ENCODE results near the gene DOCK2.
"Not testable (repeated sequence)": the region's sequence is repeated elsewhere in the genome, so short reads cannot be mapped to it uniquely, and the experiment has no call there.

DOCK2 gene

GRCh38 chr5:169797577-169797976, 160.5 kb downstream of the DOCK2 start:
- Mint-ChIP-seq H3K27me3 (no peaks in the 10 kb centered on the region), H3K4me1 (peaks cover 24 to 31% of the 10 kb centered on the region in 2 donors), H3K36me3 (peaks cover 53 to 68% of the 10 kb centered on the region in 2 donors), H3K9me3 (no peaks in the 10 kb centered on the region), H3K27ac (no peak overlapping the region), H3K4me3 (no peak overlapping the region)
- DNase-seq (no peak), ATAC-seq (replicated peaks) (no peak)

GRCh38 chr5:169798438-169798837, 161.4 kb downstream of the DOCK2 start:
- ATAC-seq (replicated peaks) (no peak), DNase-seq (no peak)
- peaks cover 26 to 33% of the 10 kb centered on the region in 2 donors for H3K4me1 Mint-ChIP-seq
- H3K4me3 Mint-ChIP-seq = no peak overlapping the region
- H3K9me3 Mint-ChIP-seq = peaks cover 0 to under 1% of the 10 kb centered on the region in 2 donors
- peaks cover 54 to 67% of the 10 kb centered on the region in 2 donors for H3K36me3 Mint-ChIP-seq
- H3K27me3 Mint-ChIP-seq = no peaks in the 10 kb centered on the region
- H3K27ac Mint-ChIP-seq = peak overlapping the region; percentile 56

GRCh38 chr5:169798906-169799660, 162.0 kb downstream of the DOCK2 start:
- H3K9me3 Mint-ChIP-seq = peaks cover 0 to 2% of the 10 kb centered on the region in 2 donors
- no peaks in the 10 kb centered on the region for H3K27me3 Mint-ChIP-seq
- peak overlapping the region; percentile 56 for H3K27ac Mint-ChIP-seq
- peaks cover 54 to 67% of the 10 kb centered on the region in 2 donors for H3K36me3 Mint-ChIP-seq
- H3K4me1 Mint-ChIP-seq = peaks cover 31 to 40% of the 10 kb centered on the region in 2 donors
- no peak overlapping the region for H3K4me3 Mint-ChIP-seq
- no peak for ATAC-seq (replicated peaks)
- DNase-seq = no peak

GRCh38 chr5:169801324-169801777, 164.3 kb downstream of the DOCK2 start:
- ATAC-seq (replicated peaks) (peak; percentile 31 to 32), DNase-seq (no peak)
- H3K9me3 Mint-ChIP-seq = peaks cover 0 to 2% of the 10 kb centered on the region in 2 donors
- peak overlapping the region; percentile 90 for H3K27ac Mint-ChIP-seq
- H3K27me3 Mint-ChIP-seq = no peaks in the 10 kb centered on the region
- H3K4me1 Mint-ChIP-seq = peaks cover 44 to 57% of the 10 kb centered on the region in 2 donors
- peaks cover 56 to 67% of the 10 kb centered on the region in 2 donors for H3K36me3 Mint-ChIP-seq
- no peak overlapping the region for H3K4me3 Mint-ChIP-seq

- Mint-ChIP-seq H3K4me1 (peaks cover 42 to 53% of the 10 kb centered on the region in 2 donors), H3K27ac (peak overlapping the region; percentile 90), H3K4me3 (no peak overlapping the region), H3K27me3 (no peaks in the 10 kb centered on the region), H3K36me3 (peaks cover 51 to 67% of the 10 kb centered on the region in 2 donors), H3K9me3 (peaks cover 0 to 2% of the 10 kb centered on the region in 2 donors)
- no peak for ATAC-seq (replicated peaks)
- no peak for DNase-seq
These were observed 164.7 kb downstream of the DOCK2 start for GRCh38 chr5:169801781-169802180.

- Mint-ChIP-seq H3K4me1 (peaks cover 35 to 48% of the 10 kb centered on the region in 2 donors), H3K27ac (peak overlapping the region; percentile 75), H3K4me3 (no peak overlapping the region), H3K9me3 (peaks cover 0 to 2% of the 10 kb centered on the region in 2 donors), H3K27me3 (no peaks in the 10 kb centered on the region), H3K36me3 (peaks cover 42 to 63% of the 10 kb centered on the region in 2 donors)
- DNase-seq (no peak), ATAC-seq (replicated peaks) (no peak)
These were observed 166.3 kb downstream of the DOCK2 start for GRCh38 chr5:169803077-169803981.

- Mint-ChIP-seq H3K27ac (peak overlapping the region; percentile 99), H3K36me3 (peaks cover 42 to 68% of the 10 kb centered on the region in 2 donors), H3K9me3 (peaks cover 0 to 2% of the 10 kb centered on the region in 2 donors), H3K27me3 (no peaks in the 10 kb centered on the region), H3K4me3 (peak overlapping the region; percentile 68 to 74), H3K4me1 (peaks cover 38 to 58% of the 10 kb centered on the region in 2 donors)
- no peak for ATAC-seq (replicated peaks)
- no peak for DNase-seq
These were observed 167.8 kb downstream of the DOCK2 start for GRCh38 chr5:169804861-169805260.

GRCh38 chr5:169805527-169805934, 168.5 kb downstream of the DOCK2 start:
- Mint-ChIP-seq H3K27ac (peak overlapping the region; percentile 99), H3K4me3 (peak overlapping the region; percentile 35 to 70), H3K4me1 (peaks cover 42 to 63% of the 10 kb centered on the region in 2 donors), H3K9me3 (peaks cover 0 to 2% of the 10 kb centered on the region in 2 donors), H3K27me3 (no peaks in the 10 kb centered on the region), H3K36me3 (peaks cover 39 to 68% of the 10 kb centered on the region in 2 donors)
- ATAC-seq (replicated peaks) = peak; percentile 93 to 94
- DNase-seq = peak; percentile 90

GRCh38 chr5:169805937-169806700, 169.0 kb downstream of the DOCK2 start:
- ATAC-seq (replicated peaks) (peak; percentile 53 to 70), DNase-seq (no peak)
- H3K27me3 Mint-ChIP-seq = no peaks in the 10 kb centered on the region
- H3K9me3 Mint-ChIP-seq = peaks cover 0 to 2% of the 10 kb centered on the region in 2 donors
- H3K27ac Mint-ChIP-seq = peak overlapping the region; percentile 99
- H3K4me1 Mint-ChIP-seq = peaks cover 42 to 67% of the 10 kb centered on the region in 2 donors
- peak overlapping the region; percentile 35 to 70 for H3K4me3 Mint-ChIP-seq
- H3K36me3 Mint-ChIP-seq = peaks cover 42 to 70% of the 10 kb centered on the region in 2 donors

- peaks cover 38 to 57% of the 10 kb centered on the region in 2 donors for H3K4me1 Mint-ChIP-seq
- DNase-seq (no peak), ATAC-seq (replicated peaks) (no peak)
- H3K27ac Mint-ChIP-seq = peak overlapping the region; percentile 76
- no peaks in the 10 kb centered on the region for H3K27me3 Mint-ChIP-seq
- H3K4me3 Mint-ChIP-seq = no peak overlapping the region
- H3K9me3 Mint-ChIP-seq = peaks cover 0 to 2% of the 10 kb centered on the region in 2 donors
- H3K36me3 Mint-ChIP-seq = peaks cover 50 to 73% of the 10 kb centered on the region in 2 donors
These were observed 171.1 kb downstream of the DOCK2 start for GRCh38 chr5:169808118-169808581.

GRCh38 chr5:169808880-169809279, 171.8 kb downstream of the DOCK2 start:
- DNase-seq; H3K27ac Mint-ChIP-seq; ATAC-seq (replicated peaks); H3K4me3 Mint-ChIP-seq; H3K27me3 Mint-ChIP-seq; H3K9me3 Mint-ChIP-seq: not testable (repeated sequence)
- Mint-ChIP-seq H3K4me1 (peaks cover 34 to 50% of the 10 kb centered on the region in 2 donors), H3K36me3 (peaks cover 51 to 73% of the 10 kb centered on the region in 2 donors)

GRCh38 chr5:169809281-169809680, 172.2 kb downstream of the DOCK2 start:
- Mint-ChIP-seq H3K36me3 (peaks cover 51 to 73% of the 10 kb centered on the region in 2 donors), H3K27me3 (no peaks in the 10 kb centered on the region), H3K4me1 (peaks cover 31 to 46% of the 10 kb centered on the region in 2 donors), H3K4me3 (peak overlapping the region in 1 of 2 donors; percentile 37), H3K9me3 (no peaks in the 10 kb centered on the region), H3K27ac (peak overlapping the region; percentile 57)
- DNase-seq = no peak
- no peak for ATAC-seq (replicated peaks)

- H3K9me3 Mint-ChIP-seq = no peaks in the 10 kb centered on the region
- no peak for DNase-seq
- H3K27me3 Mint-ChIP-seq = no peaks in the 10 kb centered on the region
- H3K27ac Mint-ChIP-seq = peak overlapping the region; percentile 78
- H3K36me3 Mint-ChIP-seq = peaks cover 41 to 67% of the 10 kb centered on the region in 2 donors
- H3K4me1 Mint-ChIP-seq = peaks cover 21 to 33% of the 10 kb centered on the region in 2 donors
- ATAC-seq (replicated peaks) = no peak
- no peak overlapping the region for H3K4me3 Mint-ChIP-seq
These were observed 173.4 kb downstream of the DOCK2 start for GRCh38 chr5:169810524-169810923.
